Mesenchymal stem cell (in vitro differentiated cells and primary cell): ENCODE measurements around the gene CASP12.

Source experiments
- DNase-seq: peaks from one replicate; pipeline ENCODE4 v3.0.0-alpha.2; 2013
- H2AFZ ChIP-seq: one replicate; pipeline ENCODE4 v1.6.1; 2013; ENCODE audit warnings: low read depth, mild to moderate bottlenecking, control low read depth, inconsistent platforms, low read length, moderate library complexity
- H2AK5ac ChIP-seq: 2 replicates; pipeline ENCODE4 v1.6.1; 2013; ENCODE audit warnings: low read length, moderate library complexity, mild to moderate bottlenecking, inconsistent platforms; ENCODE audit not compliant: severe bottlenecking
- H2BK120ac ChIP-seq: one replicate; pipeline ENCODE4 v1.6.1; 2013; ENCODE audit warnings: low read depth, mild to moderate bottlenecking, inconsistent platforms, low read length, moderate library complexity
- H2BK12ac ChIP-seq, 2 experiments: one replicate each; pipeline ENCODE4 v1.6.1; 2013; ENCODE audit warnings: inconsistent platforms in 2 of 2, low read length in 2 of 2, mild to moderate bottlenecking in 2 of 2, moderate library complexity in 2 of 2, control low read depth in 1 of 2
- H2BK15ac ChIP-seq: one replicate; pipeline ENCODE4 v1.6.1; 2013; ENCODE audit warnings: mild to moderate bottlenecking, low read depth, inconsistent platforms; ENCODE audit not compliant: poor library complexity, severe bottlenecking
- H2BK5ac ChIP-seq: 2 replicates; pipeline ENCODE4 v1.6.1; 2013; ENCODE audit warnings: low read depth, mild to moderate bottlenecking, low read length, control low read depth, inconsistent platforms; ENCODE audit not compliant: poor library complexity, severe bottlenecking
- H3K14ac ChIP-seq, 2 experiments: one replicate each; pipeline ENCODE4 v1.6.1; 2013; ENCODE audit warnings: inconsistent platforms in 2 of 2, low read length in 2 of 2, control low read depth in 1 of 2, mild to moderate bottlenecking in 1 of 2, moderate library complexity in 1 of 2
- H3K18ac ChIP-seq, 2 experiments: one replicate each; pipeline ENCODE4 v1.6.1; 2013; ENCODE audit warnings: inconsistent platforms in 2 of 2, low read length in 2 of 2, control low read depth in 1 of 2, low read depth in 1 of 2, mild to moderate bottlenecking in 1 of 2
- H3K23ac ChIP-seq, 2 experiments: one replicate each; pipeline ENCODE4 v1.6.1; 2013; ENCODE audit warnings: inconsistent platforms in 2 of 2, low read length in 2 of 2, mild to moderate bottlenecking in 2 of 2, moderate library complexity in 2 of 2, control low read depth in 1 of 2
- H3K27ac ChIP-seq: 2 replicates; pipeline ENCODE4 v1.5.1; 2013; ENCODE audit warnings: mild to moderate bottlenecking, moderate library complexity, low read length, control low read depth, inconsistent platforms; ENCODE audit not compliant: poor library complexity, severe bottlenecking
- H3K27me3 ChIP-seq, 2 experiments: 2 replicates each; pipeline versions ENCODE4 v1.6.1 to v1.7.0; 2013; ENCODE audit warnings: low read length in 2 of 2, mild to moderate bottlenecking in 2 of 2, moderate library complexity in 2 of 2, control low read depth in 1 of 2, inconsistent platforms in 1 of 2; ENCODE audit not compliant: control insufficient read depth in 1 of 2, insufficient read depth in 1 of 2
- H3K36me3 ChIP-seq, 2 experiments: 2 replicates each; pipeline versions ENCODE4 v1.6.1 to v1.7.0; 2013; ENCODE audit warnings: low read length in 2 of 2, control low read depth in 1 of 2, inconsistent platforms in 1 of 2, low read depth in 1 of 2, mild to moderate bottlenecking in 1 of 2; ENCODE audit not compliant: insufficient read depth in 2 of 2, control insufficient read depth in 1 of 2
- H3K4ac ChIP-seq, 2 experiments: one replicate each; pipeline ENCODE4 v1.6.1; 2013; ENCODE audit warnings: inconsistent platforms in 2 of 2, low read length in 2 of 2, mild to moderate bottlenecking in 2 of 2, moderate library complexity in 2 of 2, control low read depth in 1 of 2, low read depth in 1 of 2
- H3K4me1 ChIP-seq: 2 replicates; pipeline ENCODE4 v1.6.1; 2013; ENCODE audit warnings: low read depth, low read length, control low read depth; ENCODE audit not compliant: control insufficient read depth, insufficient read depth
- H3K4me2 ChIP-seq: 2 replicates; pipeline ENCODE4 v1.6.1; 2013; ENCODE audit warnings: low read length, mild to moderate bottlenecking, inconsistent platforms; ENCODE audit not compliant: poor library complexity, severe bottlenecking
- H3K4me3 ChIP-seq, 2 experiments: 2 replicates each; pipeline versions ENCODE4 v1.5.1 to v1.7.0; 2013; ENCODE audit warnings: low read length in 2 of 2, mild to moderate bottlenecking in 2 of 2, control low read depth in 1 of 2, low read depth in 1 of 2; ENCODE audit not compliant: insufficient read depth in 1 of 2
- H3K79me1 ChIP-seq: replicated peaks from 2 replicates; pipeline ENCODE4 v1.6.1; 2013; ENCODE audit warnings: mild to moderate bottlenecking, control low read depth, low read length, inconsistent platforms; ENCODE audit not compliant: poor library complexity, severe bottlenecking
- H3K9ac ChIP-seq: 2 replicates; pipeline ENCODE4 v1.7.0; 2013; ENCODE audit warnings: mild to moderate bottlenecking, low read length, moderate library complexity
- H3K9me3 ChIP-seq: 2 replicates; pipeline ENCODE4 v1.7.0; 2013; ENCODE audit warnings: mild to moderate bottlenecking, low read length; ENCODE audit not compliant: control insufficient read depth
- H4K8ac ChIP-seq: one replicate; pipeline ENCODE4 v1.6.1; 2013; ENCODE audit warnings: inconsistent platforms, mild to moderate bottlenecking, low read length, moderate library complexity
- H4K91ac ChIP-seq: one replicate; pipeline ENCODE4 v1.6.1; 2013; ENCODE audit warnings: mild to moderate bottlenecking, low read length, inconsistent platforms
- WGBS: methylation state at CpG from one replicate; pipeline ENCODE4 v1.1.7; 2013; ENCODE audit warnings: mixed read lengths; 5-methylcytosine and 5-hydroxymethylcytosine counted together

Gene CASP12

GRCh38 chr11:104872393-104872792 is 25.9 kb downstream of the CASP12 start:
- no peaks in the 10 kb centered on the region for H3K27me3 ChIP-seq
- H3K9me3 ChIP-seq, result no peaks in the 10 kb centered on the region
- H2BK12ac ChIP-seq, result no peak overlapping the region
- H3K4me3 ChIP-seq, result no peak overlapping the region
- no peak overlapping the region for H3K4ac ChIP-seq
- H4K91ac ChIP-seq, result no peak overlapping the region
- no peak overlapping the region for H2BK15ac ChIP-seq
- no peak overlapping the region for H3K4me2 ChIP-seq
- no peak overlapping the region for H3K18ac ChIP-seq
- no peak overlapping the region for H2BK120ac ChIP-seq
- H3K9ac ChIP-seq, result no peak overlapping the region
- H3K36me3 ChIP-seq, result no peaks in the 10 kb centered on the region
- no peak overlapping the region for H2AK5ac ChIP-seq
- no peak overlapping the region for H3K27ac ChIP-seq
- H2BK5ac ChIP-seq, result no peak overlapping the region
- no peaks in the 10 kb centered on the region for H3K79me1 ChIP-seq
- H4K8ac ChIP-seq, result no peak overlapping the region
- H3K14ac ChIP-seq, result no peak overlapping the region
- no peak overlapping the region for H2AFZ ChIP-seq
- H3K4me1 ChIP-seq, result no peaks in the 10 kb centered on the region
- no peak for DNase-seq
- H3K23ac ChIP-seq, result no peak overlapping the region
- 100% methylated on average over 1 of the region's 3 CpGs for WGBS

- Histone ChIP-seq H3K14ac (no peak overlapping the region), H3K4me1 (no peaks in the 10 kb centered on the region), H3K9me3 (no peaks in the 10 kb centered on the region), H4K8ac (no peak overlapping the region), H3K27ac (no peak overlapping the region), H3K4me2 (no peak overlapping the region), H2BK15ac (no peak overlapping the region), H2BK120ac (no peak overlapping the region), H3K23ac (no peak overlapping the region), H3K9ac (no peak overlapping the region), H2BK12ac (no peak overlapping the region), H3K36me3 (no peaks in the 10 kb centered on the region), H3K4me3 (no peak overlapping the region), H3K79me1 (no peaks in the 10 kb centered on the region), H2AK5ac (no peak overlapping the region), H4K91ac (no peak overlapping the region), H2BK5ac (no peak overlapping the region), H2AFZ (no peak overlapping the region), H3K27me3 (no peaks in the 10 kb centered on the region), H3K18ac (no peak overlapping the region), H3K4ac (no peak overlapping the region)
- DNase-seq, result peak; percentile 21
Measured at GRCh38 chr11:104870910-104871309, 27.4 kb downstream of the CASP12 start.

- Histone ChIP-seq H3K4ac (no peak overlapping the region), H2BK120ac (no peak overlapping the region), H3K4me1 (no peaks in the 10 kb centered on the region), H3K14ac (no peak overlapping the region), H4K8ac (no peak overlapping the region), H2BK15ac (no peak overlapping the region), H3K4me2 (no peak overlapping the region), H3K4me3 (no peak overlapping the region), H3K18ac (no peak overlapping the region), H3K79me1 (no peaks in the 10 kb centered on the region), H2AK5ac (no peak overlapping the region), H3K36me3 (no peaks in the 10 kb centered on the region), H2AFZ (no peak overlapping the region), H4K91ac (no peak overlapping the region), H2BK5ac (no peak overlapping the region), H3K9ac (no peak overlapping the region), H3K27me3 (no peaks in the 10 kb centered on the region), H3K23ac (no peak overlapping the region), H2BK12ac (no peak overlapping the region), H3K27ac (no peak overlapping the region), H3K9me3 (peaks cover 7% of the 10 kb centered on the region)
- no peak for DNase-seq
- WGBS, result 93% methylated on average over 2 of the region's 2 CpGs
Measured at GRCh38 chr11:104866815-104867214, 31.4 kb downstream of the CASP12 start.

- no peak overlapping the region for H2BK12ac ChIP-seq
Measured at GRCh38 chr11:104858882-104859775, 39.1 kb downstream of the CASP12 start.

More at GRCh38 chr11:104858882-104859775, 39.1 kb downstream of the CASP12 start:
- H2BK120ac ChIP-seq, result no peak overlapping the region
- no peak overlapping the region for H3K23ac ChIP-seq
- H3K4me1 ChIP-seq, result no peaks in the 10 kb centered on the region
- no peaks in the 10 kb centered on the region for H3K79me1 ChIP-seq
- no peak overlapping the region for H3K4me2 ChIP-seq
- no peak overlapping the region for H4K8ac ChIP-seq
- no peak overlapping the region for H3K18ac ChIP-seq
- peak; percentile 7 for DNase-seq
- H2AFZ ChIP-seq, result no peak overlapping the region
- no peak overlapping the region for H2BK5ac ChIP-seq
- H2BK15ac ChIP-seq, result no peak overlapping the region
- H3K27ac ChIP-seq, result no peak overlapping the region
- no peak overlapping the region for H3K4ac ChIP-seq
- no peaks in the 10 kb centered on the region for H3K9me3 ChIP-seq
- no peak overlapping the region for H3K9ac ChIP-seq
- H3K36me3 ChIP-seq, result no peaks in the 10 kb centered on the region
- H3K14ac ChIP-seq, result no peak overlapping the region
- WGBS, result 81% methylated on average over 6 of the region's 7 CpGs
- no peaks in the 10 kb centered on the region for H3K27me3 ChIP-seq
- no peak overlapping the region for H3K4me3 ChIP-seq
- H2AK5ac ChIP-seq, result no peak overlapping the region
- no peak overlapping the region for H4K91ac ChIP-seq
